Bronchial epithelial cell (primary cell): ENCODE measurements around the gene HSD11B1. TPM values are rescaled to one million over a fixed set of nuclear protein-coding genes. Genes with fewer than 3 reads are reported as not detected.
A peak's percentile ranks its signal among the peaks of the same experiment; 100 is the strongest.

ENCODE experiments used
- DNase-seq: peaks from one replicate; pipeline ENCODE4 v3.0.0-alpha.2; 2010; ENCODE audit warnings: low read depth
- FAIRE-seq: peaks from 2 replicates; lab custom pipeline; 2011; peaks lifted over from hg19 to GRCh38; lab: Jason Lieb, UNC
- H3K27me3 ChIP-seq: 2 replicates; pipeline ENCODE4 v1.5.1; 2011; ENCODE audit warnings: low read length; ENCODE audit not compliant: control insufficient read depth, insufficient read depth
- H3K36me3 ChIP-seq: 2 replicates; pipeline ENCODE4 v1.5.1; 2011; ENCODE audit warnings: low read length; ENCODE audit not compliant: control insufficient read depth, insufficient read depth
- H3K4me3 ChIP-seq: 2 replicates; pipeline ENCODE4 v1.5.1; 2011; ENCODE audit warnings: mild to moderate bottlenecking, low read depth, low read length, control low read depth
- CTCF ChIP-seq: IDR thresholded peaks from 2 replicates; pipeline ENCODE4 v1.5.1; 2011; ENCODE audit warnings: mild to moderate bottlenecking, moderate library complexity, low read length, control low read depth, inconsistent platforms; ENCODE audit not compliant: insufficient read depth, severe bottlenecking
- total RNA-seq: library from RNA; depleted of rRNA; stranded (reverse); fragments of >200 nt; gene quantifications from 2 replicates; pipeline ENCODE4 v1.2.1, GENCODE V29; 2014

Gene HSD11B1
- total RNA-seq, 1 donor from 2014 or later, result 10.5 TPM

- DNase-seq (no peak), FAIRE-seq (no peak)
- Histone ChIP-seq H3K36me3 (no peaks in the 10 kb centered on the region), H3K4me3 (no peak overlapping the region), H3K27me3 (no peaks in the 10 kb centered on the region)
- no peak for TF ChIP-seq CTCF
Observed at GRCh38 chr1:209714338-209714737, 9.7 kb downstream of the HSD11B1 start.

- FAIRE-seq, result no peak
- TF ChIP-seq CTCF, result no peak
- Histone ChIP-seq H3K4me3 (no peak overlapping the region), H3K36me3 (no peaks in the 10 kb centered on the region), H3K27me3 (no peaks in the 10 kb centered on the region)
- peak; percentile 43 for DNase-seq
Observed at GRCh38 chr1:209715314-209715713, 10.7 kb downstream of the HSD11B1 start.

DNA sequence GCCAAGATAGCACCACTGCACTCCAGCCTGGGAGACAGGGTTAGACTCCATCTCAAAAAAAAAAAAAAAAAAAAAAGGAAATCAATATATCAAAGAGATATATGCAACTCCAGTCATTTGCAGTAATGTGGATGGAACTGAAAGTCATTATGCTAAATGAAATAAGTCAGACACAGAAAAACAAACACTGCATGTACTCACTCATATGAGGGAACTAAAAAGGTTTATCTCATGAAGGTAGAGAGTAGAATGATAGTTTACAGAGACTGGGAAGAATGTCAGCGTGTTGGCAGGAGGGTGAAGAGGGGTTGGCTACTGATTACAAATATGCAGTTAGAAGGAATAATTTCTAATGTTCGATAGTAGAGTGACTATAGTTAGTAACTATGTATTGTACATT lies 13.2 kb downstream of the HSD11B1 start:
- H3K36me3 ChIP-seq, result no peaks in the 10 kb centered on the region
- FAIRE-seq (no peak), DNase-seq (no peak)
- H3K4me3 ChIP-seq, result no peak overlapping the region
- no peaks in the 10 kb centered on the region for H3K27me3 ChIP-seq
- no peak for TF ChIP-seq CTCF

GRCh38 chr1:209720326-209720725 lies 15.7 kb downstream of the HSD11B1 start:
- no peaks in the 10 kb centered on the region for H3K36me3 ChIP-seq
- FAIRE-seq, result no peak
- H3K27me3 ChIP-seq, result no peaks in the 10 kb centered on the region
- TF ChIP-seq CTCF, result no peak
- DNase-seq, result no peak
- H3K4me3 ChIP-seq, result no peak overlapping the region

DNA sequence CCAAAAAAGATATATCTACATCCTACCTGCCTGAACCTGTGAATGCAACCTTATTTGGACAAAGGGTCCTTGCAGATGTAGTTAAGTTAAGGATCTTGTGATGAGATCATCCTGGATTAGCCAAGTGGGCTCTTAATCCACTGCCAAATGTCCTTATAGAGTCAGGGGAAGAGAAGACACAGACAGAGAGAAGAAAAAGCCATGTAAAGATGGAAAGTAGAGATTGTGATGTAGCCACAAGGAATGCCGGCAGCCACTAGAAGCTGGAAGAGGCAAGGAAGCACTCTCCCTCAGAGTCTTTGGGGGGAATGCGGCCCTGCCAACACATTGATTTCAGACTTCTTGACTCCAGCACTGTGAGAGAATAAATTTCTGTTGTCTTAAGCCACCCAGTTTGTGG lies 16.2 kb downstream of the HSD11B1 start:
- no peak for FAIRE-seq
- no peak overlapping the region for H3K4me3 ChIP-seq
- no peaks in the 10 kb centered on the region for H3K36me3 ChIP-seq
- H3K27me3 ChIP-seq, result no peaks in the 10 kb centered on the region
- TF ChIP-seq CTCF, result no peak
- no peak for DNase-seq

- no peak for FAIRE-seq
- Histone ChIP-seq H3K36me3 (no peaks in the 10 kb centered on the region), H3K4me3 (no peak overlapping the region), H3K27me3 (no peaks in the 10 kb centered on the region)
- no peak for TF ChIP-seq CTCF
- DNase-seq, result no peak
Observed at GRCh38 chr1:209721323-209721722, 16.7 kb downstream of the HSD11B1 start.
